Esophagus squamous epithelium (tissue), 5 donors: ENCODE measurements around the gene BHLHE23. TPM values are rescaled to one million over a fixed set of nuclear protein-coding genes. Genes with fewer than 3 reads are reported as not detected.

Source experiments
- DNase-seq: peaks from one replicate; lab custom pipeline; 2025; lab: John Stamatoyannopoulos, UW
- H3K27ac ChIP-seq, 4 donors: fragments of 200-600 bp; sonication (generic); one replicate each; pipeline ENCODE4 v1.5.1; 2016 to 2019; ENCODE audit warnings: mild to moderate bottlenecking in 1 of 4
- H3K27me3 ChIP-seq, 4 donors: fragments of 200-600 bp; sonication (generic); 1 replicate in 3 of 4; 2 replicates in 1 of 4; pipeline versions ENCODE4 v1.5.1 to v1.6.0; 2017 to 2021; ENCODE audit warnings: antibody characterized with exemption in 1 of 4
- H3K36me3 ChIP-seq, 3 donors: fragments of 200-600 bp; sonication (generic); one replicate each; pipeline ENCODE4 v1.5.1; 2016 to 2019
- H3K4me1 ChIP-seq, 3 donors: fragments of 200-600 bp; sonication (generic); one replicate each; pipeline ENCODE4 v1.5.1; 2017 to 2019
- H3K4me3 ChIP-seq, 4 donors: fragments of 200-600 bp; sonication (generic); 1 replicate in 3 of 4; 2 replicates in 1 of 4; pipeline ENCODE4 v1.5.1; 2016 to 2019; ENCODE audit warnings: mild to moderate bottlenecking in 2 of 4, moderate library complexity in 1 of 4
- H3K9me3 ChIP-seq, 3 donors: fragments of 200-600 bp; sonication (generic); one replicate each; pipeline ENCODE4 v1.5.1; 2016 to 2019
- CTCF ChIP-seq, 6 experiments: fragments of 450-650 bp in 4 of 6; fragments of 200-600 bp in 2 of 6; sonication (generic) in 2 of 6; IDR thresholded peaks; one replicate each; pipeline ENCODE4 v1.5.1; 2016 to 2019; ENCODE audit warnings: antibody characterized with exemption in 6 of 6, mild to moderate bottlenecking in 4 of 6, moderate library complexity in 4 of 6
- POLR2A ChIP-seq, 4 donors: fragments of 450-650 bp; IDR thresholded peaks; one replicate each; pipeline ENCODE4 v1.6.1; 2017; ENCODE audit warnings: antibody characterized with exemption in 4 of 4, mild to moderate bottlenecking in 4 of 4, moderate library complexity in 3 of 4
- WGBS, 2 donors: methylation state at CpG; one replicate each; pipeline ENCODE4 v1.1.5; 2018; 5-methylcytosine and 5-hydroxymethylcytosine counted together
- intact Hi-C: fragments of 100-400 bp; cut with DNase I; formaldehyde crosslinking; loops from one replicate; pipeline ENCODE4 v1.15.0; 2022
- total RNA-seq, 4 donors: library from RNA; depleted of rRNA; stranded (reverse); fragments of >200 nt; gene quantifications; one replicate each; pipeline ENCODE4 v1.1.0, GENCODE V29; 2016
- donor health status: DM: yes; HTN: yes; CAD: no.

BHLHE23 gene
- total RNA-seq, 4 donors from 2014 or later = not detected

DNA sequence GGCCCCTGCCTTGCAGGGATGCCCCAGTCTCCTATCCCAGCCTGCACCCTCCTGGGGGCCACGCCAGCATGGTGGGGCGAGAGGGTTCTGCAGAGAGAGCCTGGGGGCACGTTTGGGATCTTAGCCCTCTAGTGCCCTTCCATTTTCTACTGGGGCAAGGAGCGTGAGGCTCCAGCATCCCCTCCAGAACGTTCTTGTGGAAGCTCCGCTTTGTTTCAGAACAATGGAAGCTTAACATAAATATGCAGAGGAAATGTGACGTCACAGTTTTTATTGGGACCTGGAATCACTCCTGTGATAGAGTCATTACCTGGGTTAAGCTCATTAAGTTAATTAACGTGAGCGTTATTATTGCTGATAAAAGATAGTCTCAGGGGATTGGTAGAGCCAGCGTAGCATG is 19.6 kb downstream of the BHLHE23 start:
- WGBS, 2 donors = 31 to 62% methylated on average over 4 to 7 of the region's 10 CpGs
- Histone ChIP-seq H3K27me3 (peaks cover 0 to 96% (median under 1%) of the 10 kb centered on the region in 4 donors), H3K36me3 (no peaks in the 10 kb centered on the region), H3K9me3 (no peaks in the 10 kb centered on the region), H3K27ac (no peak overlapping the region), H3K4me3 (no peak overlapping the region), H3K4me1 (no peaks in the 10 kb centered on the region)
- intact Hi-C loops = no loop called here
- no peak for DNase-seq
- TF ChIP-seq CTCF (IDR thresholded peaks at IDR 0.05) = no peak
- TF ChIP-seq POLR2A (IDR thresholded peaks at IDR 0.05) = no peak

DNA sequence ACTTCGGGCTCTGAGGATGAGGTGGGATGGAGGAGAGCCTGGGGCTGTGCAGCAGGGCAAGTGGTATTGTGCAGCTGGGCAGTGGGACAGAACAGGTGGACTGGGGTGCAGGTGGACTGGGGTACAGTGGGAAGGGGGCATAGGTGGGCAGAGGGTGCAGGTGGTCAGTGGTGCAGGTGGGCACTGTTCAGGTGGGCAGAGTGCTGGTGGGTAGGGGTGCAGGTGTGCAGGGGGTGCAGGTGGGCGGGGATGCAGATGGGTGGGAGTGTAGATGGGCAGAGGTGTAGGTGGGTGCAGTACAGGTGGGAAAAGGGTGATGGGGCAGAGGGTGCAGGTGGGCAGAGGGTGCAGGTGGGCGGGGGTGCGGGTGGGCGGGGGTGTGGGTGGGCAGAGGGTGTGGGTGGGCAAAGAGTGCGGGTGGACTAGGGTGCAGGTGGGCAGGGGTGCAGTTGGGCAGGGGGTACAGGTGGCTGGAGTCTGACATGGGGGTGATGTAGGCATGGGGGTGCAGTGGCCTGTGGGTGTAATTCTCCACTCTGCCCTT is 20.4 kb downstream of the BHLHE23 start:
- Histone ChIP-seq H3K4me1 (no peaks in the 10 kb centered on the region), H3K27ac (no peak overlapping the region), H3K36me3 (no peaks in the 10 kb centered on the region), H3K4me3 (no peak overlapping the region), H3K27me3 (peaks cover 0 to 96% (median 3%) of the 10 kb centered on the region in 4 donors), H3K9me3 (no peaks in the 10 kb centered on the region)
- 61 to 65% methylated on average over 5 of the region's 6 CpGs for WGBS, 2 donors
- TF ChIP-seq POLR2A (IDR thresholded peaks at IDR 0.05) (no peak), CTCF (IDR thresholded peaks at IDR 0.05) (no peak)
- intact Hi-C loops = no loop called here
- DNase-seq = no peak

GRCh38 chr20:62985444-62985778 is 21.4 kb downstream of the BHLHE23 start:
- Histone ChIP-seq H3K27ac (no peak overlapping the region), H3K9me3 (no peaks in the 10 kb centered on the region), H3K4me1 (no peaks in the 10 kb centered on the region), H3K4me3 (no peak overlapping the region), H3K36me3 (no peaks in the 10 kb centered on the region), H3K27me3 (peaks cover 0 to 96% (median 3%) of the 10 kb centered on the region in 4 donors)
- WGBS, 2 donors = 80% methylated on average over 4 of the region's 14 CpGs; no CpG with 5 or more reads in 1 of the 2 donors
- TF ChIP-seq CTCF (IDR thresholded peaks at IDR 0.05) (no peak), POLR2A (IDR thresholded peaks at IDR 0.05) (no peak)
- intact Hi-C loops = no loop called here
- no peak for DNase-seq

GRCh38 chr20:62984666-62985443 is 21.9 kb downstream of the BHLHE23 start:
- TF ChIP-seq CTCF (IDR thresholded peaks at IDR 0.05) (no peak), POLR2A (IDR thresholded peaks at IDR 0.05) (no peak)
- peaks cover 0 to 4% (median 0%) of the 10 kb centered on the region in 3 donors for H3K4me1 ChIP-seq
- no peak overlapping the region for H3K4me3 ChIP-seq
- no peak overlapping the region for H3K27ac ChIP-seq
- WGBS, 2 donors = 57 to 72% methylated on average over 8 to 17 of the region's 18 CpGs
- intact Hi-C loops = no loop called here
- H3K27me3 ChIP-seq = peaks cover 0 to 98% (median 5%) of the 10 kb centered on the region in 4 donors
- H3K36me3 ChIP-seq = no peaks in the 10 kb centered on the region
- H3K9me3 ChIP-seq = no peaks in the 10 kb centered on the region
- no peak for DNase-seq

GRCh38 chr20:62983210-62983609 is 23.6 kb downstream of the BHLHE23 start:
- Histone ChIP-seq H3K9me3 (no peaks in the 10 kb centered on the region), H3K27me3 (peaks cover 0 to 100% (median 9%) of the 10 kb centered on the region in 4 donors), H3K36me3 (no peaks in the 10 kb centered on the region), H3K4me1 (peaks cover 0 to 4% (median 0%) of the 10 kb centered on the region in 3 donors), H3K4me3 (no peak overlapping the region), H3K27ac (no peak overlapping the region)
- no peak for DNase-seq
- no peak for TF ChIP-seq CTCF (IDR thresholded peaks at IDR 0.05)
- intact Hi-C loops = no loop called here
- WGBS, 2 donors = 70 to 77% methylated on average over 2 to 6 of the region's 6 CpGs
